Mesendoderm (in vitro differentiated cells): Measurements from ENCODE around the gene PER3.

ENCODE experiments used
- DNase-seq: peaks from one replicate; pipeline ENCODE4 v3.0.0; 2013
- H2AK5ac ChIP-seq: 2 replicates; pipeline ENCODE4 v1.6.1; 2013; ENCODE audit warnings: low read length, inconsistent platforms
- H2BK120ac ChIP-seq: 2 replicates; pipeline ENCODE4 v1.6.1; 2013; ENCODE audit warnings: low read depth, mild to moderate bottlenecking, low read length, moderate library complexity, mixed read lengths
- H2BK15ac ChIP-seq: replicated peaks from 2 replicates; pipeline ENCODE4 v1.6.1; 2013; ENCODE audit warnings: low read depth, mild to moderate bottlenecking, moderate library complexity
- H2BK5ac ChIP-seq: 2 replicates; pipeline ENCODE4 v1.6.1; 2013; ENCODE audit warnings: low read length, inconsistent platforms
- H3K18ac ChIP-seq: 2 replicates; pipeline ENCODE4 v1.6.1; 2013; ENCODE audit warnings: mild to moderate bottlenecking, low read length, mixed read lengths
- H3K23ac ChIP-seq: one replicate; pipeline ENCODE4 v1.6.1; 2013; ENCODE audit warnings: low read length
- H3K27ac ChIP-seq: 2 replicates; pipeline ENCODE4 v1.5.1; 2013; ENCODE audit warnings: low read depth, mild to moderate bottlenecking, inconsistent platforms, low read length, moderate library complexity
- H3K27me3 ChIP-seq: 2 replicates; pipeline ENCODE4 v1.6.1; 2013; ENCODE audit warnings: low read length, control low read depth, mild to moderate bottlenecking, inconsistent platforms; ENCODE audit not compliant: insufficient read depth, poor library complexity
- H3K36me3 ChIP-seq: 2 replicates; pipeline ENCODE4 v1.6.1; 2013; ENCODE audit warnings: low read length, inconsistent platforms; ENCODE audit not compliant: control insufficient read depth, insufficient read depth
- H3K4ac ChIP-seq: one replicate; pipeline ENCODE4 v1.6.1; 2013; ENCODE audit warnings: low read depth, mild to moderate bottlenecking, low read length, moderate library complexity
- H3K4me1 ChIP-seq: 2 replicates; pipeline ENCODE4 v1.6.1; 2013; ENCODE audit warnings: low read depth, low read length, inconsistent platforms; ENCODE audit not compliant: control insufficient read depth
- H3K4me2 ChIP-seq: 2 replicates; pipeline ENCODE4 v1.6.1; 2013; ENCODE audit warnings: low read length
- H3K4me3 ChIP-seq: 2 replicates; pipeline ENCODE4 v1.5.1; 2013; ENCODE audit warnings: mild to moderate bottlenecking, low read length
- H3K56ac ChIP-seq: one replicate; pipeline ENCODE4 v1.6.1; 2013; ENCODE audit warnings: low read length
- H3K79me1 ChIP-seq: 2 replicates; pipeline ENCODE4 v1.6.1; 2013; ENCODE audit warnings: low read length, inconsistent platforms
- H3K79me2 ChIP-seq: 2 replicates; pipeline ENCODE4 v1.6.1; 2013; ENCODE audit warnings: mild to moderate bottlenecking, low read length; ENCODE audit not compliant: control insufficient read depth, insufficient read depth
- H3K9ac ChIP-seq: 2 replicates; pipeline ENCODE4 v1.6.1; 2013; ENCODE audit warnings: low read length, inconsistent platforms
- H4K5ac ChIP-seq: one replicate; pipeline ENCODE4 v1.6.1; 2013; ENCODE audit warnings: low read length
- H4K8ac ChIP-seq: one replicate; pipeline ENCODE4 v1.6.1; 2013; ENCODE audit warnings: low read depth, mild to moderate bottlenecking, control low read depth, low read length, moderate library complexity
- WGBS: extraction: QIAGEN DNeasy Blood & Tissue Kit; methylation state at CpG from one replicate; pipeline ENCODE4 v1.1.7; 2013; ENCODE audit warnings: low lambda C conversion rate, missing lambda C conversion rate; ENCODE audit not compliant: insufficient coverage; ENCODE audit errors: extremely low coverage; 5-methylcytosine and 5-hydroxymethylcytosine counted together

Gene PER3

GRCh38 chr1:7770997-7771822, 12.9 kb upstream of the PER3 start, which contains the start of gene VAMP3:
TSS of gene VAMP3 (plus strand) at chr1:7771296. CDS start at chr1:7771384, 88 bp downstream.
- Histone ChIP-seq H3K36me3 (peaks cover 1% of the 10 kb centered on the region), H3K4me3 (peak within 1 kb of the TSS; percentile 81), H3K79me1 (peaks cover 16% of the 10 kb centered on the region), H3K23ac (no peak within 1 kb of the TSS), H2BK5ac (no peak within 1 kb of the TSS), H3K27me3 (no peaks in the 10 kb centered on the region), H3K9ac (peak within 1 kb of the TSS; percentile 93), H2AK5ac (no peak within 1 kb of the TSS), H3K56ac (peak within 1 kb of the TSS; percentile 91), H3K4me2 (peak within 1 kb of the TSS; percentile 78), H2BK15ac (no peak within 1 kb of the TSS), H3K79me2 (peaks cover 20% of the 10 kb centered on the region), H3K27ac (peak within 1 kb of the TSS; percentile 81), H3K4ac (no peak within 1 kb of the TSS), H2BK120ac (no peak within 1 kb of the TSS), H4K8ac (no peak within 1 kb of the TSS), H3K4me1 (peaks cover 4% of the 10 kb centered on the region), H3K18ac (no peak within 1 kb of the TSS), H4K5ac (no peak within 1 kb of the TSS)
- no CpG with 5 or more reads among the region's 97 CpGs for WGBS
- peak; percentile 89 for DNase-seq

DNA sequence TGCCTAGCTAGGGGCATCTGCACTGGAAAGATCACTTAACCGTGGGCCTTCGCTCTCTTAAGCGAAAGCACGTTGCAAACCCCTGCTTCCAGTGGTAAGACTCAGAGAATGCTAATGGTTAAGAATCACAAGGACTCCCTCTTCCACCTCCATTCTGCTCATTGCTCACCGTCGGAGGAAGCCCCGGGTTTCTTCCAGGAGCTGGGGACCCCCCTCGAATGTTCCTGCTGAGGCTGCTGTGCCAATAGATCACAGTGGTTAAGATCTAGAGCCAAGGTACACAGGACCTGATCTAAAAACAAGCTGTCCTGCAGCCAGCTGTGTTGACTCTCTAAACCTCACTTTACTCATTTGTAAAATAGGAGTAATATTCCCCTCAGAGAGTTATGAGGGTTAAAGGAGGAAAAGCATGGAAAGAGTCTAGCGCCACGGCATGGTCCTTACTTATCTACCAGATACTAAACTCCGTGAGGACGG, 12.2 kb upstream of the PER3 start:
- H3K4me3 ChIP-seq = peak overlapping the region; percentile 81

GRCh38 chr1:7777591-7777990, 6.5 kb upstream of the PER3 start:
- peaks cover 11% of the 10 kb centered on the region for H3K79me2 ChIP-seq
- no peak overlapping the region for H3K9ac ChIP-seq
- peaks cover 8% of the 10 kb centered on the region for H3K79me1 ChIP-seq
- WGBS = no CpG with 5 or more reads among the region's 3 CpGs
- H3K4me3 ChIP-seq = no peak overlapping the region
- no peak overlapping the region for H3K56ac ChIP-seq
- no peak overlapping the region for H2BK120ac ChIP-seq
- H3K27ac ChIP-seq = no peak overlapping the region
- H3K4me2 ChIP-seq = no peak overlapping the region
- no peak overlapping the region for H3K4ac ChIP-seq
- H2AK5ac ChIP-seq = no peak overlapping the region
- peaks cover 3% of the 10 kb centered on the region for H3K36me3 ChIP-seq
- H2BK15ac ChIP-seq = no peak overlapping the region
- no peaks in the 10 kb centered on the region for H3K4me1 ChIP-seq
- no peak overlapping the region for H4K5ac ChIP-seq
- no peak overlapping the region for H3K23ac ChIP-seq
- no peak for DNase-seq
- H3K27me3 ChIP-seq = no peaks in the 10 kb centered on the region
- no peak overlapping the region for H2BK5ac ChIP-seq
- H3K18ac ChIP-seq = no peak overlapping the region
- no peak overlapping the region for H4K8ac ChIP-seq

More for the DNA sequence above, 12.2 kb upstream of the PER3 start:
- Histone ChIP-seq H2BK15ac (no peak overlapping the region), H3K4ac (no peak overlapping the region), H3K36me3 (peaks cover 1% of the 10 kb centered on the region), H3K79me1 (peaks cover 16% of the 10 kb centered on the region), H3K9ac (peak overlapping the region; percentile 93), H3K4me2 (peak overlapping the region; percentile 78), H3K56ac (peak overlapping the region; percentile 91), H4K5ac (no peak overlapping the region), H3K23ac (no peak overlapping the region), H3K79me2 (peaks cover 20% of the 10 kb centered on the region), H4K8ac (no peak overlapping the region), H2AK5ac (no peak overlapping the region), H2BK120ac (no peak overlapping the region), H3K18ac (no peak overlapping the region), H3K27ac (peak overlapping the region; percentile 81), H2BK5ac (no peak overlapping the region), H3K27me3 (no peaks in the 10 kb centered on the region), H3K4me1 (peaks cover 4% of the 10 kb centered on the region)
- DNase-seq = no peak
- WGBS = no CpG with 5 or more reads among the region's 12 CpGs

- no peak overlapping the region for H3K27ac ChIP-seq
- H3K23ac ChIP-seq = no peak overlapping the region
- H2AK5ac ChIP-seq = no peak overlapping the region
- no peak overlapping the region for H3K9ac ChIP-seq
- no peaks in the 10 kb centered on the region for H3K27me3 ChIP-seq
- H3K79me2 ChIP-seq = peaks cover 8% of the 10 kb centered on the region
- H3K79me1 ChIP-seq = peaks cover 4% of the 10 kb centered on the region
- DNase-seq = no peak
- peaks cover 3% of the 10 kb centered on the region for H3K36me3 ChIP-seq
- no peak overlapping the region for H2BK15ac ChIP-seq
- no peak overlapping the region for H3K4me2 ChIP-seq
- no peak overlapping the region for H4K8ac ChIP-seq
- no peak overlapping the region for H2BK120ac ChIP-seq
- no peak overlapping the region for H3K4me3 ChIP-seq
- H3K4me1 ChIP-seq = no peaks in the 10 kb centered on the region
- H4K5ac ChIP-seq = no peak overlapping the region
- no CpG with 5 or more reads among the region's 4 CpGs for WGBS
- H3K18ac ChIP-seq = no peak overlapping the region
- no peak overlapping the region for H2BK5ac ChIP-seq
- H3K4ac ChIP-seq = no peak overlapping the region
- no peak overlapping the region for H3K56ac ChIP-seq
Measured at GRCh38 chr1:7778133-7778628, 5.9 kb upstream of the PER3 start.

- peaks cover 2% of the 10 kb centered on the region for H3K36me3 ChIP-seq
- H3K56ac ChIP-seq = no peak overlapping the region
- H3K4ac ChIP-seq = no peak overlapping the region
- no peak overlapping the region for H3K23ac ChIP-seq
- H3K4me1 ChIP-seq = no peaks in the 10 kb centered on the region
- H2BK5ac ChIP-seq = no peak overlapping the region
- H3K18ac ChIP-seq = no peak overlapping the region
- peaks cover 3% of the 10 kb centered on the region for H3K27me3 ChIP-seq
- H4K8ac ChIP-seq = no peak overlapping the region
- no peak overlapping the region for H3K27ac ChIP-seq
- WGBS = no CpG with 5 or more reads among the region's 9 CpGs
- H3K4me3 ChIP-seq = no peak overlapping the region
- no peaks in the 10 kb centered on the region for H3K79me1 ChIP-seq
- no peaks in the 10 kb centered on the region for H3K79me2 ChIP-seq
- no peak overlapping the region for H2AK5ac ChIP-seq
- H2BK120ac ChIP-seq = no peak overlapping the region
- H3K4me2 ChIP-seq = no peak overlapping the region
- no peak overlapping the region for H2BK15ac ChIP-seq
- no peak overlapping the region for H3K9ac ChIP-seq
- DNase-seq = no peak
- H4K5ac ChIP-seq = no peak overlapping the region
Measured at GRCh38 chr1:7780976-7781375, 3.1 kb upstream of the PER3 start.
